ENCODE measurements around the gene CNOT3. TPM values are rescaled to one million over a fixed set of nuclear protein-coding genes. Genes with fewer than 3 reads are reported as not detected.

Gene CNOT3
- total RNA-seq, 4 donors from 2014 or later: 16.8 to 39.4 (median 23.3) TPM

DNA sequence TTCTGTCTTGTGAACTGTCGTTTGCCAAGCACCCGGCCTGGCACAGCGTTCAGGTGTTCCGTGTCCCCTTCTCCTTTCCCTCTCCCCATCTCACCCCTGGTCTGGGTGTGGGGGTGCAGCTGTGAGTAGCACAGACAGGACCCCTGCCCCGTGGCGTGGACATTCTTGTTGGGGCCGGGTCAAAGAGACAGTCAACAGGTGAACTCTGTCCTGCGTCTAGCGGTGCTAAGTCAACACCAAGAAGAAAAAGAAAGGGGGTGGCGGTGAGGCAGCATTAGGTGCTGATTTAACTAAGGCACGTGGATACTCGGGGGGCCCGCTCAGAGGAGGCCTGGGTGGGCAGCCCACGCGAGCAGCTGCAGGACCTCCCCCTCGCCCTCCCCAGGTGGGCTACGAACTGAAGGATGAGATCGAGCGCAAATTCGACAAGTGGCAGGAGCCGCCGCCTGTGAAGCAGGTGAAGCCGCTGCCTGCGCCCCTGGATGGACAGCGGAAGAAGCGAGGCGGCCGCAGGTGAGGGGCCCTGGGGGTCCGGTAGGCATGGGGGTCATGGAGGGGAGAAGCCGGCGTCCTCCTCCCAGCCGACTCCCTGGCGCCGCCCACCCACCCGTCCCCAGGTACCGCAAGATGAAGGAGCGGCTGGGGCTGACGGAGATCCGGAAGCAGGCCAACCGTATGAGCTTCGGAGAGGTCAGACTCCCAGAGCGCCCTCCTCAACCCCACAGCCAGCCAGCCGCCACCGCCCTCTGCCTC, 9.7 kb upstream of the CNOT3 start:
- TF ChIP-seq, protein P1, sequence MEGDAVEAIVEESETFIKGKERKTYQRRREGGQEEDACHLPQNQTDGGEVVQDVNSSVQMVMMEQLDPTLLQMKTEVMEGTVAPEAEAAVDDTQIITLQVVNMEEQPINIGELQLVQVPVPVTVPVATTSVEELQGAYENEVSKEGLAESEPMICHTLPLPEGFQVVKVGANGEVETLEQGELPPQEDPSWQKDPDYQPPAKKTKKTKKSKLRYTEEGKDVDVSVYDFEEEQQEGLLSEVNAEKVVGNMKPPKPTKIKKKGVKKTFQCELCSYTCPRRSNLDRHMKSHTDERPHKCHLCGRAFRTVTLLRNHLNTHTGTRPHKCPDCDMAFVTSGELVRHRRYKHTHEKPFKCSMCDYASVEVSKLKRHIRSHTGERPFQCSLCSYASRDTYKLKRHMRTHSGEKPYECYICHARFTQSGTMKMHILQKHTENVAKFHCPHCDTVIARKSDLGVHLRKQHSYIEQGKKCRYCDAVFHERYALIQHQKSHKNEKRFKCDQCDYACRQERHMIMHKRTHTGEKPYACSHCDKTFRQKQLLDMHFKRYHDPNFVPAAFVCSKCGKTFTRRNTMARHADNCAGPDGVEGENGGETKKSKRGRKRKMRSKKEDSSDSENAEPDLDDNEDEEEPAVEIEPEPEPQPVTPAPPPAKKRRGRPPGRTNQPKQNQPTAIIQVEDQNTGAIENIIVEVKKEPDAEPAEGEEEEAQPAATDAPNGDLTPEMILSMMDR (IDR thresholded peaks at IDR 0.05; ENCODE audit: low read depth): no peak

DNA sequence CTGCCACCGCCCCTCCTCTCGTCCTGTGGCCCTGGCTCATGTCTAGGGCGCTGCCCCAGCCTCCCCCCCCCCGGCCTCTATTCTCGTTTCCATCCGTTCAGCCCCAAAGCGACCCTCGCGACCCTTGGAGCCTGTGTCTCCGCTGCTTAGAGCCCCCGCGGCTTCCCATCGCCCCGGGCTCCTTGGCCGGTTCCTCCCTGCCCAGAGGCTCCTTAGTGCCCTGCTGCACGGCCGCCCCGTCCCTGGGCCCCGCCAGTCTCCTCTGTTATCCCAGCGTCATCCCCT, 9.2 kb upstream of the CNOT3 start:
- TF ChIP-seq, protein P1 (IDR thresholded peaks at IDR 0.05; ENCODE audit: low read depth): no peak

DNA sequence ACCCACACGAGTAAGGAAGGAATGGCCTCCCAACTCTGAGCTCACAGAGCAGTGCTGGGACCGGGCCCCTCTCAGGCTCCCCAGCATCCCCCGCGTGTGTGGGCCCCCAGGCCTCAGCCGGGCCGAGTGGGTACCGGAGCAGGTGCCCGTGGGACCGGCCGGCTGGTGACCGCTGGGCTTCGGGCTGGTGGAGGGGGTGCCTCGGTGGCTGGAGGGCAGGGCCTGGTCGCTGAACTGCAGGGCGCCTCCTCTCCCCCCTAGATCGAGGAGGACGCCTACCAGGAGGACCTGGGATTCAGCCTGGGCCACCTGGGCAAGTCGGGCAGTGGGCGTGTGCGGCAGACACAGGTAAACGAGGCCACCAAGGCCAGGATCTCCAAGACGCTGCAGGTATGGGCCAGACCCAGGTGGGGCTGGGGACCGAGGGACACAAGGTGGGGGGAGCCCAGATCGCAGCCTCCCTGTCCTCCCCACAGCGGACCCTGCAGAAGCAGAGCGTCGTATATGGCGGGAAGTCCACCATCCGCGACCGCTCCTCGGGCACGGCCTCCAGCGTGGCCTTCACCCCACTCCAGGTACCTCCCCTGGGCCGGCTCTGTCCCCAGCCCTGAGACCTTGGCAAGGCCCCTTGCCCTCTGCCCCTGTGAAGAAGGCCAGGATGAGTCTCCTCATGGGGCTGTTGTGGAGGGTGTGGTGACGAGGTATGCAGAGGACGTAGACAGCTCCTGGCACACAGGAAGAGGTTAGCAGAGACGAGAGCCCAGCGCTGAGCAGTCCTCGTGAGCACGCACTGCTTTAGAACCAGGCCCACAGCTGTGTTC, 8.6 kb upstream of the CNOT3 start:
- TF ChIP-seq, protein P1 (IDR thresholded peaks at IDR 0.05; ENCODE audit: low read depth): no peak

DNA sequence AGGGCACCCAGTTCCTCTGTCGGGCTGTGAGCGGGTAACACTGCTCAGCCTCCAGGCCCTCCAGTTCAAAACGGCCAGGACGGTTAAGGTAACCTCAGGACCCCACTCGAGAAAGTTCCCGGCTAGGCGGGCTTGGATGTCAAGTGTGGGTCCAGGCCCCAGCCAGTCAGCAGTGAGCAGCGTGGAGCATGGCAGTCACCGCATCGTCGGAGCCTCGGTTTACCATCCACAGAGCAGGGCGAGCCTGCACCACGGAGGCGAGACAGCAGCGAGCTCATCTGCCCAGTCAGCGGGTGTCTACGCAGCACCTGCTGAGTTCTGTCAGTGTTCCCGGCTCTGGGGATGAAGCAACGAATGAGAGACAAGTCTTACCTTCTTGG, 8.0 kb upstream of the CNOT3 start:
- TF ChIP-seq, protein P1 (IDR thresholded peaks at IDR 0.05; ENCODE audit: low read depth): no peak

DNA sequence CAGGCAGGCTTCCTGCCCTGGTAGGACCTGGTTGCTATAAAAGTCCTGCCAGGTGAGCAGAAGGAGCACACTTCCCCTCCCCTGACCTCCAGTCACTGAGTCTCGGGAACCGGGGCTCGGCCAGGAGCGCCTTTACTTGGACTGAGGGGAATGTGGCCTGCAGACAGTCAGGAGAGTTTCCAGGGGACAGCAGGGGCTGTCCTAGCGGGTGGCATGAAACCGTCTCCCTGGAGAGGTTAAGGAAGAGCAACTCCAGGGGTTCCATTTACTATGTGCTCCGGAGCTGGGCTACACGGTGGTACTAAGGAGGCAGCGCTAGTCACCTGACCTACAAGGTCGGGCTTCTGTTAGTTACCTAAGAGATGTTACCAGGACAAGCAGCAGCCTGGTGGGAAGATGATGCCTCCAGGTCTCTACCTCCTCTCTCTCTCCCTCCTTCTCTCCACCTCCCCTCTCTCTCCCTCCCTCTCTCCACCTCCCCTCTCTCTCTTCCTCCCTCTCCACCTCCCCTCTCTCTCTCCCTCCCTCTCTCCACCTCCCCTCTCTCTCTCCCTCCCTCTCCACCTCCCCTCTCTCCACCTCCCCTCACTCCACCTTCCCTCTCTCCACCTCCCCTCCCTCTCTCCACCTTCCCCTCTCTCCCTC, 4.1 kb upstream of the CNOT3 start:
- TF ChIP-seq, protein P1 (IDR thresholded peaks at IDR 0.05; ENCODE audit: low read depth): no peak

DNA sequence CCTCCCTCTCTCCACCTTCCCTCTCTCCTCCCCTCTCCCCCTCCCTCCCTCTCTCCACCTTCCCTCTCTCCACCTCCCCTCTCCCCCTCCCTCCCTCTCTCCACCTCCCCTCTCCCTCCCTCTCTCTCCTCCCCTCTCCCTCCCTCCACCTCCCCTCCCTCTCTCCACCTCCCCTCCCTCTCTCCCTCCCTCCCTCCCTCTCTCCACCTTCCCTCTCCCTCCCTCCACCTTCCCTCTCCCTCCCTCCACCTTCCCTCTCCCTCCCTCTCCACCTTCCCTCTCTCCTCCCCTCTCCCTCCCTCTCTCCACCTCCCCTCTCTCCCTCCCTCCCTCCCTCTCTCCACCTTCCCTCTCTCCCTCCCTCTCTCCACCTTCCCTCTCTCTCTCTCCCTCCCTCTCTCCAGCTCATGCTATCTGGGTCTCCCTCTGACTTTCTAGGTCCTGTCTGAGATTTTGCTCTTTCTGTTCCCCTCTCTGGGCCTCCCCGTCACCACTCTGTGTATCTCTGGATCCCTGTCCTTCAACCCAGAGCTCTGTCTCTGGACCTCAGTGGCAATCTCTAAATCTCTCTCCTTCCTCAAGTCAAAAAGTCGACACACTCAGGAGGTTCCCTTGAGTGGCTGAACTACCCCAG, 3.5 kb upstream of the CNOT3 start:
- TF ChIP-seq, protein P1 (IDR thresholded peaks at IDR 0.05; ENCODE audit: low read depth): no peak

Measured in subcutaneous adipose tissue (tissue), 4 donors.